Measurements from ENCODE around the gene MAP1LC3A. TPM values are rescaled to one million over a fixed set of nuclear protein-coding genes. Genes with fewer than 3 reads are reported as not detected.

Gene MAP1LC3A
- total RNA-seq, 1 donor from 2014 or later = 120 TPM

GRCh38 chr20:34536798-34537394 is 21.6 kb upstream of the MAP1LC3A start:
- no peaks in the 10 kb centered on the region for H3K9me3 Mint-ChIP-seq (ENCODE audit: low read depth)
- H3K4me1 Mint-ChIP-seq (ENCODE audit: low read depth) = peaks cover 7% of the 10 kb centered on the region
- peaks cover 59% of the 10 kb centered on the region for H3K36me3 Mint-ChIP-seq (ENCODE audit: low read depth)
- H3K4me3 Mint-ChIP-seq (ENCODE audit: unreplicated experiment) = no peak overlapping the region
- H3K27me3 Mint-ChIP-seq (ENCODE audit: low read depth) = no peaks in the 10 kb centered on the region
- TF ChIP-seq CTCF (IDR thresholded peaks at IDR 0.05) = peak; percentile 58
- no peak for DNase-seq (ENCODE audit: low spot score)
- H3K27ac Mint-ChIP-seq (ENCODE audit: unreplicated experiment) = no peak overlapping the region

- no peaks in the 10 kb centered on the region for H3K27me3 Mint-ChIP-seq (ENCODE audit: low read depth)
- no peak for TF ChIP-seq CTCF (IDR thresholded peaks at IDR 0.05)
- no peak overlapping the region for H3K4me3 Mint-ChIP-seq (ENCODE audit: unreplicated experiment)
- peak; percentile 71 for DNase-seq (ENCODE audit: low spot score)
- no peaks in the 10 kb centered on the region for H3K9me3 Mint-ChIP-seq (ENCODE audit: low read depth)
- H3K36me3 Mint-ChIP-seq (ENCODE audit: low read depth) = peaks cover 62% of the 10 kb centered on the region
- peaks cover 3% of the 10 kb centered on the region for H3K4me1 Mint-ChIP-seq (ENCODE audit: low read depth)
- no peak overlapping the region for H3K27ac Mint-ChIP-seq (ENCODE audit: unreplicated experiment)
Measured at GRCh38 chr20:34537651-34538050, 20.9 kb upstream of the MAP1LC3A start.

GRCh38 chr20:34538671-34539123 is 19.8 kb upstream of the MAP1LC3A start:
- Mint-ChIP-seq H3K4me3 (ENCODE audit: unreplicated experiment) (no peak overlapping the region), H3K9me3 (ENCODE audit: low read depth) (no peaks in the 10 kb centered on the region), H3K27me3 (ENCODE audit: low read depth) (no peaks in the 10 kb centered on the region), H3K4me1 (ENCODE audit: low read depth) (peaks cover 3% of the 10 kb centered on the region), H3K36me3 (ENCODE audit: low read depth) (peaks cover 59% of the 10 kb centered on the region), H3K27ac (ENCODE audit: unreplicated experiment) (peak overlapping the region; percentile 68)
- peak; percentile 85 for TF ChIP-seq CTCF (IDR thresholded peaks at IDR 0.05)
- DNase-seq (ENCODE audit: low spot score) = peak; percentile 39

GRCh38 chr20:34539756-34540155 is 18.8 kb upstream of the MAP1LC3A start:
- H3K27me3 Mint-ChIP-seq (ENCODE audit: low read depth) = no peaks in the 10 kb centered on the region
- TF ChIP-seq CTCF (IDR thresholded peaks at IDR 0.05) = no peak
- no peak overlapping the region for H3K27ac Mint-ChIP-seq (ENCODE audit: unreplicated experiment)
- H3K9me3 Mint-ChIP-seq (ENCODE audit: low read depth) = no peaks in the 10 kb centered on the region
- H3K4me3 Mint-ChIP-seq (ENCODE audit: unreplicated experiment) = no peak overlapping the region
- peaks cover 53% of the 10 kb centered on the region for H3K36me3 Mint-ChIP-seq (ENCODE audit: low read depth)
- DNase-seq (ENCODE audit: low spot score) = peak; percentile 30
- H3K4me1 Mint-ChIP-seq (ENCODE audit: low read depth) = peaks cover 3% of the 10 kb centered on the region

GRCh38 chr20:34540596-34541263 is 17.8 kb upstream of the MAP1LC3A start:
- Mint-ChIP-seq H3K27ac (ENCODE audit: unreplicated experiment) (no peak overlapping the region), H3K4me1 (ENCODE audit: low read depth) (peaks cover under 1% of the 10 kb centered on the region), H3K36me3 (ENCODE audit: low read depth) (peaks cover 44% of the 10 kb centered on the region), H3K4me3 (ENCODE audit: unreplicated experiment) (no peak overlapping the region), H3K27me3 (ENCODE audit: low read depth) (no peaks in the 10 kb centered on the region), H3K9me3 (ENCODE audit: low read depth) (no peaks in the 10 kb centered on the region)
- TF ChIP-seq CTCF (IDR thresholded peaks at IDR 0.05) = no peak
- DNase-seq (ENCODE audit: low spot score) = peak; percentile 57
